Calu3 (cell line): ENCODE data around the gene LMBRD1. TPM values are rescaled to one million over a fixed set of nuclear protein-coding genes. Genes with fewer than 3 reads are reported as not detected.
"Not testable (repeated sequence)": the region's sequence is repeated elsewhere in the genome, so short reads cannot be mapped to it uniquely, and the experiment has no call there.

Experiments used
- BruUV-seq: library from RNA; stranded (reverse); fragments of 400-500 nt; replicated peaks from 2 replicates; lab custom pipeline; 2021; lab: Mats Ljungman, UMichigan
- CTCF ChIA-PET: fragments of 300-600 bp; sonication (Branson Sonifier 250); formaldehyde crosslinking; loops from one replicate; lab custom pipeline; 2022; ENCODE audit warnings: antibody characterized with exemption; lab: Charles Lee
- DNase-seq: peaks from one replicate; pipeline ENCODE4 v3.0.0; 2022
- H3K27ac Mint-ChIP-seq: one replicate; pipeline ENCODE4 v1.8.0; 2022; ENCODE audit warnings: mixed read lengths; ENCODE audit not compliant: unreplicated experiment
- H3K27me3 Mint-ChIP-seq: one replicate; pipeline ENCODE4 v1.8.0; 2022; ENCODE audit warnings: mixed read lengths; ENCODE audit not compliant: unreplicated experiment
- H3K36me3 Mint-ChIP-seq: one replicate; pipeline ENCODE4 v1.8.0; 2022; ENCODE audit warnings: mild to moderate bottlenecking, moderate library complexity, mixed read lengths; ENCODE audit not compliant: insufficient read depth, unreplicated experiment
- H3K4me1 Mint-ChIP-seq: one replicate; pipeline ENCODE4 v1.8.0; 2022; ENCODE audit warnings: mild to moderate bottlenecking, low read depth, mixed read lengths; ENCODE audit not compliant: unreplicated experiment
- H3K4me3 Mint-ChIP-seq: one replicate; pipeline ENCODE4 v1.8.0; 2022; ENCODE audit warnings: mild to moderate bottlenecking, low read depth, moderate library complexity, mixed read lengths; ENCODE audit not compliant: unreplicated experiment
- H3K9me3 Mint-ChIP-seq: one replicate; pipeline ENCODE4 v1.8.0; 2022; ENCODE audit warnings: low read depth, mixed read lengths; ENCODE audit not compliant: unreplicated experiment
- intact Hi-C: fragments of 100-400 bp; cut with micrococcal nuclease; formaldehyde crosslinking; loops from one replicate; pipeline ENCODE4 v1.10.0; 2022; ENCODE audit not compliant: unreplicated experiment
- total RNA-seq: library from RNA; stranded (reverse); gene quantifications from 2 replicates; pipeline ENCODE4 v1.2.3, GENCODE V29; 2022
- TF ChIP-seq, protein P1 (sequence below): fragments of 200-600 bp; IDR thresholded peaks from one replicate; pipeline ENCODE4 v1.8.0; 2022; ENCODE audit warnings: antibody characterized with exemption; ENCODE audit not compliant: unreplicated experiment

The LMBRD1 gene
- total RNA-seq, 1 experiment from 2014 or later, result 36.6 TPM

- CTCF ChIA-PET, result no interaction called here
- peaks cover 2% of the 10 kb centered on the region for H3K9me3 Mint-ChIP-seq
- H3K27me3 Mint-ChIP-seq, result peaks cover 8% of the 10 kb centered on the region
- no peak overlapping the region for H3K27ac Mint-ChIP-seq
- BruUV-seq, result no TSS peak
- H3K4me3 Mint-ChIP-seq, result no peak overlapping the region
- TF ChIP-seq, protein P1, sequence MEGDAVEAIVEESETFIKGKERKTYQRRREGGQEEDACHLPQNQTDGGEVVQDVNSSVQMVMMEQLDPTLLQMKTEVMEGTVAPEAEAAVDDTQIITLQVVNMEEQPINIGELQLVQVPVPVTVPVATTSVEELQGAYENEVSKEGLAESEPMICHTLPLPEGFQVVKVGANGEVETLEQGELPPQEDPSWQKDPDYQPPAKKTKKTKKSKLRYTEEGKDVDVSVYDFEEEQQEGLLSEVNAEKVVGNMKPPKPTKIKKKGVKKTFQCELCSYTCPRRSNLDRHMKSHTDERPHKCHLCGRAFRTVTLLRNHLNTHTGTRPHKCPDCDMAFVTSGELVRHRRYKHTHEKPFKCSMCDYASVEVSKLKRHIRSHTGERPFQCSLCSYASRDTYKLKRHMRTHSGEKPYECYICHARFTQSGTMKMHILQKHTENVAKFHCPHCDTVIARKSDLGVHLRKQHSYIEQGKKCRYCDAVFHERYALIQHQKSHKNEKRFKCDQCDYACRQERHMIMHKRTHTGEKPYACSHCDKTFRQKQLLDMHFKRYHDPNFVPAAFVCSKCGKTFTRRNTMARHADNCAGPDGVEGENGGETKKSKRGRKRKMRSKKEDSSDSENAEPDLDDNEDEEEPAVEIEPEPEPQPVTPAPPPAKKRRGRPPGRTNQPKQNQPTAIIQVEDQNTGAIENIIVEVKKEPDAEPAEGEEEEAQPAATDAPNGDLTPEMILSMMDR, result no peak
- H3K4me1 Mint-ChIP-seq, result peaks cover 16% of the 10 kb centered on the region
- H3K36me3 Mint-ChIP-seq, result no peaks in the 10 kb centered on the region
- intact Hi-C loops, result no loop called here
- DNase-seq, result no peak
Observed at GRCh38 chr6:69812746-69813427, 16.1 kb upstream of the LMBRD1 start.

DNA sequence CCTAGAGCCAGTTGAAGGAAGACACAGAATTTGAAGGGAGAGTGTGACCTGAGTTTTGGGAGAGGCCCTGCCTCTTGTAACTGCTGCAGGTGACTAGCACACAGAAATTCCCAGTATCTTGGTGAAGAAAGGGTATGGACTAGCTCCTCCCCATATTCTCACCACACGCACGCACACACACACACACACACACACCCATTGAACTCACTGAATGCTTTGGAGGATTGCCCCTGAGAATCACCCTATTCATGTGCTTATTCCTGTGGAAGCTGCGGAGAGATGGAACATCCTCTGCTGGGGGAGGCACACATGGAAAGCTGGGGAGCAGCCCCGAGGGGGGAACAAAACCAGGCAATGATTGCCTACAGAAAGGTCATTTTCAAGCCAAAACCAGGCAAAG lies 6.2 kb upstream of the LMBRD1 start:
- TF ChIP-seq, protein P1, result no peak

GRCh38 chr6:69801711-69802110 lies 4.9 kb upstream of the LMBRD1 start:
- TF ChIP-seq, protein P1, result no peak
- Mint-ChIP-seq H3K4me1 (peaks cover 11% of the 10 kb centered on the region), H3K4me3 (no peak overlapping the region), H3K27me3 (no peaks in the 10 kb centered on the region), H3K36me3 (peaks cover 11% of the 10 kb centered on the region), H3K27ac (no peak overlapping the region), H3K9me3 (peaks cover 2% of the 10 kb centered on the region)
- no TSS peak for BruUV-seq
- intact Hi-C loops, result no loop called here
- CTCF ChIA-PET, result no interaction called here
- DNase-seq, result no peak

More for the DNA sequence above, 6.2 kb upstream of the LMBRD1 start:
- intact Hi-C loops, result no loop called here
- H3K4me1 Mint-ChIP-seq, result no peaks in the 10 kb centered on the region
- CTCF ChIA-PET, result no interaction called here
- no peak overlapping the region for H3K27ac Mint-ChIP-seq
- no peaks in the 10 kb centered on the region for H3K27me3 Mint-ChIP-seq
- no peak overlapping the region for H3K4me3 Mint-ChIP-seq
- BruUV-seq, result no TSS peak
- no peak for DNase-seq
- no peaks in the 10 kb centered on the region for H3K9me3 Mint-ChIP-seq
- no peaks in the 10 kb centered on the region for H3K36me3 Mint-ChIP-seq

DNA sequence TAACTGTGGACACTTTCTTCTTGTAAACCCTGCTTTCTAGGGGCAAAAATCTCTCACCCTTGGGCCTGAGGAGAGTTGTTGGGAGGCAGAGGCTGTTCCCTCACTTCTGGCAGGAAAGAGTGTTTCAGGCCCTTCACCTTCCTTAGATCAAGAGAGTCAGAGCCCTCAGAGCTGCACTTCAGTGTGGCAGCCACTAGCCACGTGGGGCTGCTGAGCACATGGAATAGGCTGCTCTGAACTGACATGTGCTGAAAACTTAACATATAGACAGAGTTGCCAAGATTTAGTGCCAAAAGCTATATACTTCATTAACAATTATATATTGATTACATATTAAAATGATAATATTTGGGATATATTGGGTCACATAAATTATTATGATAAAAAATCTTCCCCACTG lies 4.4 kb upstream of the LMBRD1 start:
- no TSS peak for BruUV-seq
- no peak overlapping the region for H3K4me3 Mint-ChIP-seq
- H3K27ac Mint-ChIP-seq, result no peak overlapping the region
- no peak for DNase-seq
- H3K9me3 Mint-ChIP-seq, result peaks cover 2% of the 10 kb centered on the region
- no peaks in the 10 kb centered on the region for H3K27me3 Mint-ChIP-seq
- TF ChIP-seq, protein P1, result no peak
- CTCF ChIA-PET, result interaction anchor here (0.6 kb wide), 1 partner anchor 21 kb away, joined by 3 read pairs; no protein-coding TSS in a partner anchor
- intact Hi-C loops, result no loop called here
- peaks cover 13% of the 10 kb centered on the region for H3K4me1 Mint-ChIP-seq
- peaks cover 16% of the 10 kb centered on the region for H3K36me3 Mint-ChIP-seq

- H3K4me3 Mint-ChIP-seq, DNase-seq, H3K9me3 Mint-ChIP-seq, BruUV-seq, intact Hi-C loops, CTCF ChIA-PET, H3K27me3 Mint-ChIP-seq, H3K27ac Mint-ChIP-seq: not testable (repeated sequence)
- Mint-ChIP-seq H3K36me3 (peaks cover 23% of the 10 kb centered on the region), H3K4me1 (peaks cover 28% of the 10 kb centered on the region)
Observed at GRCh38 chr6:69798796-69799195, 2.0 kb upstream of the LMBRD1 start.
